Measurements from ENCODE around the gene DPPA2. TPM values are rescaled to one million over a fixed set of nuclear protein-coding genes. Genes with fewer than 3 reads are reported as not detected.

The DPPA2 gene
- total RNA-seq, 4 donors from 2014 or later = not detected

GRCh38 chr3:109268181-109268580, 48.1 kb downstream of the DPPA2 start:
- Histone ChIP-seq H3K27ac (no peak overlapping the region), H3K36me3 (no peaks in the 10 kb centered on the region), H3K4me1 (no peaks in the 10 kb centered on the region), H3K4me3 (no peak overlapping the region), H3K9me3 (no peaks in the 10 kb centered on the region), H3K27me3 (no peaks in the 10 kb centered on the region)
- 94 to 98% methylated on average over 1 of the region's 1 CpG for WGBS, 2 donors
- DNase-seq (ENCODE audit: low spot score in 2 of 2) = no peak
- TF ChIP-seq POLR2A (IDR thresholded peaks at IDR 0.05) (no peak), CTCF (IDR thresholded peaks at IDR 0.05) (no peak), EP300 (IDR thresholded peaks at IDR 0.05) (no peak)

GRCh38 chr3:109265295-109265694, 51.0 kb downstream of the DPPA2 start:
- H3K27me3 ChIP-seq = no peaks in the 10 kb centered on the region
- H3K4me1 ChIP-seq = no peaks in the 10 kb centered on the region
- TF ChIP-seq EP300 (IDR thresholded peaks at IDR 0.05) (no peak), CTCF (IDR thresholded peaks at IDR 0.05) (no peak), POLR2A (IDR thresholded peaks at IDR 0.05) (no peak)
- H3K27ac ChIP-seq = no peak overlapping the region
- H3K36me3 ChIP-seq = no peaks in the 10 kb centered on the region
- WGBS, 2 donors = 47 to 50% methylated on average over 2 of the region's 2 CpGs
- no peaks in the 10 kb centered on the region for H3K9me3 ChIP-seq
- H3K4me3 ChIP-seq = no peak overlapping the region
- DNase-seq (ENCODE audit: low spot score in 2 of 2) = no peak

GRCh38 chr3:109257269-109257668, 59.0 kb downstream of the DPPA2 start:
- no peak overlapping the region for H3K4me3 ChIP-seq
- TF ChIP-seq CTCF (IDR thresholded peaks at IDR 0.05) (no peak), EP300 (IDR thresholded peaks at IDR 0.05) (no peak), POLR2A (IDR thresholded peaks at IDR 0.05) (no peak)
- H3K27ac ChIP-seq = no peak overlapping the region
- no peaks in the 10 kb centered on the region for H3K36me3 ChIP-seq
- H3K4me1 ChIP-seq = no peaks in the 10 kb centered on the region
- 0 to 2% methylated on average over 2 of the region's 2 CpGs for WGBS, 2 donors
- no peaks in the 10 kb centered on the region for H3K27me3 ChIP-seq
- DNase-seq (ENCODE audit: low spot score in 2 of 2) = no peak
- H3K9me3 ChIP-seq = no peaks in the 10 kb centered on the region

GRCh38 chr3:109254770-109255169, 61.5 kb downstream of the DPPA2 start:
- TF ChIP-seq POLR2A (IDR thresholded peaks at IDR 0.05) = no peak
- no peak for TF ChIP-seq CTCF (IDR thresholded peaks at IDR 0.05)
- TF ChIP-seq EP300 (IDR thresholded peaks at IDR 0.05) = no peak
- H3K9me3 ChIP-seq = no peaks in the 10 kb centered on the region
- H3K27me3 ChIP-seq = no peaks in the 10 kb centered on the region
- no peak for DNase-seq (ENCODE audit: low spot score in 2 of 2)
- no peaks in the 10 kb centered on the region for H3K4me1 ChIP-seq
- 66 to 75% methylated on average over 4 to 5 of the region's 5 CpGs for whole genome bisulfite sequencing, 2 donors
- H3K27ac ChIP-seq = no peak overlapping the region
- H3K36me3 ChIP-seq = no peaks in the 10 kb centered on the region
- H3K4me3 ChIP-seq = no peak overlapping the region

GRCh38 chr3:109252641-109253040, 63.7 kb downstream of the DPPA2 start:
- H3K9me3 ChIP-seq = no peaks in the 10 kb centered on the region
- WGBS, 2 donors = 79 to 83% methylated on average over 3 of the region's 3 CpGs
- TF ChIP-seq EP300 (IDR thresholded peaks at IDR 0.05) (no peak), CTCF (IDR thresholded peaks at IDR 0.05) (no peak)
- H3K27ac ChIP-seq = no peak overlapping the region
- H3K4me3 ChIP-seq = no peak overlapping the region
- H3K27me3 ChIP-seq = no peaks in the 10 kb centered on the region
- no peak for DNase-seq (ENCODE audit: low spot score in 2 of 2)
- no peaks in the 10 kb centered on the region for H3K36me3 ChIP-seq
- no peaks in the 10 kb centered on the region for H3K4me1 ChIP-seq

Small RNAs within 50 kb of the gene (small RNA-seq; reads per million reads assigned to genes)
- gene AC124945.1 = not detected
- gene RF00017 = not detected

Other genes with a start within 250 kb of the DPPA2 start
- gene MORC1, start 198.4 kb downstream of the DPPA2 start, total RNA-seq = under 1 TPM in 2 of 4 donors, not detected in 2; 0.20 to 0.22 TPM
- gene C3orf85, start 179.8 kb downstream of the DPPA2 start, total RNA-seq = not detected
- gene DPPA4, start 21.0 kb upstream of the DPPA2 start, total RNA-seq = not detected